NCI-H524 (cell line): ENCODE results near the gene UHRF2.
"Not testable (repeated sequence)": the region's sequence is repeated elsewhere in the genome, so short reads cannot be mapped to it uniquely, and the experiment has no call there.

Experiments
- DNase-seq, 2 experiments: peaks; one replicate each; lab custom pipeline; 2025; lab: John Stamatoyannopoulos, UW

Gene UHRF2

DNA sequence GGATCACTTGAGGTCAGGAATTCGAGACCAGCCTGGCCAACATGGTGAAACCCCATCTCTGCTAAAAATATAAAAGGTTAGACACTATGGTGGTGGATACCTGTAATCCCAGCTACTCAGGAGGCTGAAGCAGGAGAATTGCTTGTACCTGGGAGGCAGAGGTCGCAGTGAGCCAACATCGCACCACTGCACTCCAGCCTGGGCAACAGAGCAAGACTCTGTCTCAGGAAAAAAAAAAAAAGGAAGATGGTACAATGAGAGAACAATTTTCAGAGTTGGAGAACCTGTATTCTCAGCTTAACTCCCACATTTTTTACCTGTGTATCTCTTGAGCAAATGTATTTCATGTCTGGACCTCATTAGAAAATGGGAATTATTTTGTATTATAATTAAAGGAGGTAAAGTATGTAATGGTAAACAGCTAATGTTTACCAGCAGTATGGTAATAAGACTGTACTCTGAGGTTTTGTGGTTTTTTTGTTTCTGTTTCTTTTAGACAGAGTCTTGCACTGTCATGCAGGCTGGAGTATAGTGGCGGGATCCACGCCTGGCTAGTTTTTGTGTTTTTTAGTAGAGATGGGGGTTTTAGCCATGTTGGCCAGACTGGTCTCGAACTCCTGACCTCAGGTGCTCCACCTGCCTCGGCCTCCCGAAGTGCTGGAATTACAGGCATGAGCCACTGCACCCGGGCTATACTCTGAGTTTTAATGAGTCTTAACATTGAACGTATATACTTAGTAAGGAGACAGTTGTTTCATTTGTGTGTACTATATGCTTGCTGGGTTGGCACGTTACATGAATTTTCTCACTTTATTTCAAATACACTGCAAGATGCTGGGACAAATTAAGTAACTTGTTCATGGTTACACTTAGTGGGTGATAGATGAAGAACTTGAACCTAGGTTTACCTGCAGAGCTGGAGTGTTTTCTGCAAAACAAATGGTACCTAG is 16.2 kb downstream of the UHRF2 start:
- DNase-seq = no peak

DNA sequence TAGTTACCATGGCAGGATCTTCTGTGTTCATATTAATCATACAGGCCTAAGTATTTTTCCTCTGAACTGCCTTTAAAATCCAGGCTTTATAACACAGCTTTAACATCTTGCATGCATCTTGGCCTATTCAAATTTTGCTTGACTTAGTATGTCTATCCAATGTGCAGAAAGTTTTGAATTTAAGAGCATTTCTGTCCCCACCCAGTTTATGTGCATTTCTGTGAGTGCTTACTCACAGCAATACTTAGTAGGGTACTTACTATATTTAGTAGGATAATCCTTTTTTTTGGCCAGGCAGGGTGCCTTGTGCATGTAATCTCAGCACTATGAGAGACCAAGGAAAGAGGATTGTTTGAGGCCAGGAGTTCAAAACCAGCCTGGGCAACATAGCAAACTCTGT is 18.0 kb downstream of the UHRF2 start:
- no peak for DNase-seq

DNA sequence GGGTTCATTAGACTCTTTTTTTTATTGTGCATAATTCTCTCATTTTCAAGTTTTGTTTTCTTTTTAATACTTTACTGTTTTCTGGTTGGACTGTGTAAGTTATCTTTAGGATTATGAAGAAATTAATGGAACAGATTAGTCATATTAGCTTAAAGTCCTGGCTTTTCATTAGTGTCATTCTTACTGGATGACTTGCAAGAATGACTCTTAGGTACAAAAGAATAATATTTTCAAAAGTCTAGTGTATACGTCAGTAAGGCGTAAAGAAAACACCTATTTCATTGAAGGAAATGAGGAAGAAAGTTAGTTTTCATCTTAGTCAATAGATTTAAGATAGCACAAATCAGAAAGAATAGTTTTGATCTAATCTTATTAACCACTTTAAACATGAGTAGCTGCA is 20.4 kb downstream of the UHRF2 start:
- DNase-seq = no peak

DNA sequence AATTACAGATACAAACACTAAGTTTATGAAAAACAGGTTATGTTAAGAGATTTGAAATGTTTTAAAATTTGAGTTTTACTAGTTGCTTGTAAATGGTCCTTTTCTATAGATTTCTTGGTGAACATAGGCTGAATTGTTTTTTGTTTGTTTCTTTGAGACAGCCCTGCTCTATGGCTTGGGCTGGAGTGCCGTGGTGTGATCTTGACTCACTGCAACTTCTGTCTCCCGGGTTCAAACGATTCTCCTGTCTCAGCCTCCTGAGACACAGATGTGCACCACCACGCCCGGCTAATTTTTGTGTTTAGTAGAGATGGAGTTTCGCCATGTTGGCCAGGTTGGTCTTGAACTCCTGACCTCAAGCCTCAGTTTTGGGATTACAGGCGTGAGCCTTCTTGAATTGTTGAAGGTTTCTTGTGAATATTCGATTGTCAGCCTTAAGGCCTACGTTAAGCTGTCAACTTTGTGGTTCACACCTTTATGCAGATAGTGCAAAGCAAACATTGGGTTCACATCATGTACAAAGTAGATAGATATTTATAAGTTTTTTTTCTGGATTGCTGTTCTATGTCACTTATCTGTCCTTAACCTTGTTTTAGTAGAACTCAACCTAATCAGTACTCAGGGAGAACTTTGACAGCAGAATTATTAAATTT is 26.2 kb downstream of the UHRF2 start:
- DNase-seq = no peak

DNA sequence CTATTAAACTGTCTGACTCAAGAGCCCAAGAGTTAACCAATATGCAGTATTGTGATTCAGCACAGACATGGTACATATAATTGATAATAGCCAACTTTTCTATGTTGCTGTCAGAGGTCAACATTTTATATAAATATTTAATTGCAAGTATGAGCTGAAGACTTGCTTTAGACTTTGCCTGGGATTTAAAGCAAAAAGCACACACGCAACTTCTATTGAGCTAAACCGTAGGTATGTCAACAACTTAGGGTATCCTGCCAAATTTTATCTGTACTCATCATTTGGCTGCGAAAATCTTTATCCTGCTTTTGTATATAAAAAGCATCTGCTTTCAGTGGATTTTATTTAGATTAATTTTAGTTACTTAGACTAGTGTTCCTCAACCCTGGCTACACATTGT is 27.4 kb downstream of the UHRF2 start:
- DNase-seq = no peak

DNA sequence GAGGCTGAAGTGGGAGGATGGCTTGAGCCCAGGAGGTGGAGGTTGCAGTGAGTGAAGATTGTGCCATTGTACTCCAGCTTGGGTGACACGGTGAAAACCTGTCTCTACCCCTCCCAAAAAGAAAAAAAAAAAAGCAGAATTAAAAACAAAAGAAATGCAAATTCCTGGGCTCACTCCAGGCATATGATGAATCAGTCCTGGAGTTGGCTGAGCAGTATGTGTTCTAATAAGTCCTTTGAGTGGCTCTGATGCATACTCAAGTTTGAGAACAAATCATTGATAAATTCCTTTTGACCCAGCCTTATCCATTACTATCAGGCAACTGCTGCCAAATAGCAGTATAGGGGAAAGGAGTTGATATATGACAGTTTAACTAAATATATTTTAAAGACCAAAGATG is 28.3 kb downstream of the UHRF2 start:
- no peak for DNase-seq

DNA sequence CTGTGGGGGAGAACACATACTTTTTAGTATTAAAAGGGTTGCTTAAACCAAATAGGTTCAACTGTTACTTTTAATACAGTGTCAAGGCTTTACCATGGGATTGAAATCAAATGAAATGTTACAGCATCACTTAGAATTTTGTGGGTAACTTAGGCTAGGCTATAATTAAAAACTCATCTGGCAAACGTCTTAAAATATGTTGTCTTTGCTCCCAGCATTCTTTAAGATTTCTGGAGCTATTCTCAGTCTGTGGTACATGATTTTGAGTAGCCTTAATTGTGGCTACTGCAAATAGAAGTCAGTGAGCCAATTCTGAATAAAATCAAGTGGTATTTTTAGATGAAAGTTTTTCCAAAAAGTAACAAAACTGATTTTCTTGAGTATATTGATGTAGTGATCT is 30.7 kb downstream of the UHRF2 start:
- DNase-seq = no peak

DNA sequence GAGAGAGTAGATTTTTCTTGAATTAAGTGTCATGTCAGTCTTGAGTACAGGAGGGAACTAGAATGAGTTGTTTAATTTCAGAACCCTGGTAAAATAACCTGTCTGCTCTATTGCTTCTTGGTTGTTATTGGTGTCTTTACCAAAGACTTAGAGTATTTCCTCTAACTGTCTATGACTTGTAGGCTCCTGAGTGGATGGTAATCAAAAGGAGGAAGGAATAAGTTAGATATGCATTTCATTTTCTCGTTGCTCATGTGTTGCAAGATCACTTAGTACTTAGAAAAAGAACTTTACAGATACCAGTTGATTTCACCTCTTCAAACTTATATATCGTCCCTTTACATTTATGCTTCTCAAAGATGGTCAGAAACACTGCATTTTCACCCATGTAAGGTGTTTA is 31.1 kb downstream of the UHRF2 start:
- DNase-seq = no peak

DNA sequence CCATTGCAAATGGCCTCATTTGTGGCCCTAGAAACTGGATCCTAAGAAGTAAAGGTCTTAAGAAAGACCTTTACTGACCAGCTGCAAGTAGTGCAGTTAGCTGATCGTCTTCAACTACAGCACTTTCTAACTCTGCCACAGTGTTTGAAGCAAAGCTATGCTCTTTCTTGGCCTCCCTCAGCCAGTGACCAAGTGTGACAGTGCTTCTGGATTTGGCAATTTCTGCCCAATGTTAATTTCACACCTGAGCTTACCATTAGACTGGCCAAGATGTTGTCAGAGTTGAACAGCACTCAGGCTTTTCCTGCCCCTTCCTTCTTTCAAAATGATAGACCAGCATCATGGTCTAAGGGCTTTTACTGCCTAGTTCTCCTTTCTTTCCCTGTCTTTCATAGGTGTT is 36.1 kb downstream of the UHRF2 start:
- no peak for DNase-seq

DNA sequence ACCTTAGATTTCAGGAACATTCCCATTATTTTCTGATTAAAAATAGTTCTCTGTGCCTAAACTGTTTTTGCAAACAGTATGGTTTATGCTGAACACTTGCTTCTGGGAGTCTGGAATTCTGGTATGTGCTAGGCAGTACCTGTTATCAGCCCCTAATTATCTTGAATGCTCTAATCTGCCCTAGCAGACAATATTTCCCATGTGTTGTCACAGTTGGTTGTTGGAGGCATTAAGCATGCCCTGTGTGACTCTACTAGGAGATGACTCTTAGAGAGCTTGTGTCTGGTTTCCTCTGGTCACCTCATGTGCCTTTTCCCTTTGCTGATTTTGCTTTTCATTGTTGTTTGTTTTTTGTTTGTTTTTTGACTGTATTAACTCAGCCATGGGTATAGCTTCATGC is 36.6 kb downstream of the UHRF2 start:
- no peak for DNase-seq

DNA sequence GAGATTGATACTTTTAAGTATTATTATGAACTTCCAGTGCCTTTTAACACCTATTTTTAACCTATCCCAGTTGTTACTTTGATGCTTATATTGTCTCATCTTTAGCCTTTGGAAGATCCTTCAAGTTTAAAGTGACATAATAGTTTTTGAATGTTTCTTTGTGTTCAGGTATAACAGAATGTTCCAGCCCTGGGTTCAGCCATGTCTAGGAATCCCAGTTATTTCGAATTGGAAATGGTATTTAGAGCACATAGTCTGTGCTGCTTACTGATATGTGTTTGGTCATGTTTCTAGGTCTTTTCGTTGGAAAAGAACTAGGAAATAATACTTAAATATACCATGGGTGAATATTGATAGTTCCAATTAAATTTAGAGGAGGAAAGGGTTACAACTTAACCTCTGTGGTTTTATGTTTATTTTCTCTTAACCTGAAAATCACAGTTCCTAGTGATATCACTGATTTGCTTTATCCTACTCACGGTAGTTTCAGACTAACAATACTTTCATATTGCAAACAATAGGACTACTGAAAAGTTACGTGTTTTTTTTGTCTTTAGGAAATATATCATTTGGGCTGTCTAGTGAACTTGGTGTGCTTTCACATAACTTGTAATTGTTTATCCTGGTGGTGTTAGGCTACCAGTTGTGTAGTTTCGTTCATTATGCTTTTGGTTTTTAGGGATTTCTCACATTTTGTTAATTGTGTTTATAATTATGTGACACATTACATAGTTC is 37.8 kb downstream of the UHRF2 start:
- no peak for DNase-seq

DNA sequence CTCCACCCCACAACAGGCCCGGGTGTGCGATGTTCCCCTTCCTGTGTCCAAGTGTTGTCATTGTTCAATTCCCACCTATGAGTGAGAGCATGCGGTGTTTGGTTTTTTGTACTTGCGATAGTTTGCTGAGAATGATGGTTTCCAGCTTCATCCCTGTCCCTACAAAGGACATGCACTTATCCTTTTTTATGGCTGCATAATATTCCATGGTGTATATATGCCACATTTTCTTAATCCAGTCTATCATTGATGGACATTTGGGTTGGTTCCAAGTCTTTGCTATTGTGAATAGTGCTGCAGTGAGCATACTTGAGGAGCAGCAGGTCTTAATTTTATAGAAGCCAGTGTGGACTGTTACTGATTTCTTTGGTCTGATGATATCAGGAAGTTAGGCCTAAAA is 42.3 kb downstream of the UHRF2 start:
- not testable (repeated sequence) for DNase-seq

DNA sequence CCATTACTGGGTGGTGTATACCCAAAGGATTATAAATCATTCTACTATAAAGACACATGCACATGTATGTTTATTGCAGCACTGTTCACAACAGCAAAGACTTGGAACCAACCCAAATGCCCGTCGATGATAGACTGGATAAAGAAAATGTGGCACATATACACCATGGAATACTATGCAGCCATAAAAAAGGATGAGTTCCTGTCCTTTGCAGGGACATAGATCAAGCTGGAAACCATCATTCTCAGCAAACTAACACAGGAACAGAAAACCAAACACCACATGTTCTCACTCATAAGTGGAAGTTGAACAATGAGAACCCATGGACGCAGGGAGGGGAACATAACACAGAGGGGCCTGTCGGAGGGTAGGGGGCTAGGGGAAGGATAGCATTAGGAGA is 45.7 kb downstream of the UHRF2 start:
- DNase-seq = not testable (repeated sequence)

DNA sequence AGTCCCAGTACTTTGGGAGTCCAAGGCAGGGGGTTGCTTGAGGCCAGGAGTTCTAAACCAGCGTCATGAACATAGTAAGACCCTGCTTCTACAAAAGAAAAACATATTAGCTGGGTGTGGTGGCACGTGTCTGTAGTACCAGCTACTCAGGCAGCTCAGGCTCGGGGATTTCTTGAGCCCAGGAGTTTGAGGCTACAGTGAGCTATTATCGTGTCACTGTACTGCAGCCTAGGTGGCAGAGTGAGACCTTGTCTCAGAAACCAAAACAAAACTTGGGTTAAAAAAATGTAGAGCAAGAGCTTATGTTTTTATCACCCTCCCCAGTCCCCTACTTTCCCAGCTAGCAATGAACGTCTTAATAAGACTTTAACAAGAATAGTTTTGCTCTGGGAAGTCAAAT is 46.7 kb downstream of the UHRF2 start:
- no peak for DNase-seq

DNA sequence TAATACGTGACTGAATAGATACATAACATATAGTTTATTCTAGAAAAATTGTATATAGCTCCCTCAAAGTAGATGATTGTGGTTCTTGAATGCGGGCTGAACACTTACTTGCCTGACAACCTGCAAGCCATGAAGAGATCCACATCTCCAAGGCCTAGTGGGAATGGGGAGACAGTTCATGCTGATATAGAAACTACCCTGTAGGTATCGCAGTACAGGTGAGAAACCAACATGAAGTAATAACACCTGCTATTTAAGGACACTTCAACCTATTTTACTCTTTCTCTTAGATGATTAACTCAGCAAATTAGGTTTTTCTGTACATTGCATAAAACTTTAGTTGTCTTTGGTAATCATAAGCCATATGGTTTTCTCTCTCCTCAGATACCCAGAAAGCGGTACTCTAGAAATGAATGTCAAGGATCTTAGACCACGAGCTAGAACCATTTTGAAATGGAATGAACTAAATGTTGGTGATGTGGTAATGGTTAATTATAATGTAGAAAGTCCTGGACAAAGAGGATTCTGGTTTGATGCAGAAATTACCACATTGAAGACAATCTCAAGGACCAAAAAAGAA is 47.3 kb downstream of the UHRF2 start:
- DNase-seq = no peak

DNA sequence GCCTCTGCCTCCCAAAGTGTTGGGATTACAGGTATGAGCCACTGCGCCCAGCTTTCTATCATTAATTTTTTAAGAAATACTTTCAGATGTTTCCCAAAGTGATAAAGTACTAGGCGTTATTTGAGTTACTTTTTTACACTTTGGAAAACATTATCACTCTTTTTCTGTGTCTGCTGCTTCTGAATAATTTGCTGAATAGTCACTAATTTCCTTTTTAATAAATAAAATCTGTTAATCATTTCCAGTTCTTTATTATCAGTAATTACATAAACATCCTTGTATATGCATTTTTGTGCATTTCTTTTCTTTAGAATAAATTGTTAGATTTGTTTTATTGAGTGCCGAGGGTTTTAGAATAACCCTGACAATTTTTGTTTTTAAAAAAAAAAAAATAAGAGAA is 48.6 kb downstream of the UHRF2 start:
- no peak for DNase-seq

DNA sequence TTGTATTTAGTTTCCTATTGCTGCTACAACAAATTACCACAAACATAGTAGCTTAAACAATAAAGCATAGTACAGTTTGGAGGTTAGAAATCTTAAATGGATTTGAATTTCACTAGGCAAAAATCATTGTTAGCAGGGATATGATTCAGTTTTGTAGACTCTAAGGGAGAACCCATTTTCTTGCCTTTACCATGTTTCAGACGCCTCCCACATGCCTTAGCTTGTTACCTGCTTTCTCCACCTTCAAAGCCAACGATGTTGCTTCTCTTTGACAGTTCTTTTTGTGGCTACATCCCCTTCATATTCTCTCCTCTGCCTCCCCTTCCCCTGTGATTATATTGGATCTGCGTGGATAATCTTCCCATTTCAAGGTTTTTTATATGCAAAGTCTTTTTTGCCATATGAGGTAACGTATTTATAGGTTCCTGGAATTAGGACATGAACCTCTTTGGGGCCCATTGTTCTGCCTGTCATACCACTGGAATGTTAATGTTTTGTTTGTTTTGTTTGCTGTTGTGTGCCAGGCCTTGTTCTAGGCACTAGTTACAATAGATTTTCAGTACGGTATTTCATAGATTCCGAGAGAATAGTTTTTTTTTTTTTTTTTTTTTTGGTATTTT is 54.1 kb downstream of the UHRF2 start:
- no peak for DNase-seq

DNA sequence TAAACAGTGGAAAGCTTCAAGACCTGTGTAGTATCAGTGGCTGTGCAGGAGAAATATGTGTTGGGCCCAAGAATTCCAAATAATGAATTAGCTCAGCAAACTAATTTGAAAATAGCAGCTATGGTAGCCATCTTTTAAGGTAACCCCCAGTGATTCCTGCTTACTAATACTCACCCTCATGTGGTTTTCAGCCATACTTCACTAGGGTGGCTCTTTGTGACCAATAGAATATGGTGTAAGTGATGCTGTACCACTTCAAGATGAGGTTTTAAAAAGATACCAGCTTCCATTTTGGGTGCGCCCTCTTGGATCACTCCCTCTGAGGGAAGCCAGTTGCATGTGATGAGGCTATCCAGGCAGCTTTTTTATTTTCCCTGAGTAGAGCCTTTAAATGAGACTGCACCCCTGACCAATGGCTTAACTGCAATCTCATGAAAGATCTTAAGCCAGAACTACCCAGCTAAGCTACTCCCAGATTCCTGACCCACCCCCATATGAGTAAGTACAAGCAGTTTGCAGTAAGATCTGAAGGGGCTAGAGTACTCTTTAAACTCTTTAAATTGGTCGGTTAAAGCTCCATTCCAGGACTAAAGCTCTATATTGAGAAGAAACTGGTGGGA is 58.3 kb downstream of the UHRF2 start:
- no peak for DNase-seq

DNA sequence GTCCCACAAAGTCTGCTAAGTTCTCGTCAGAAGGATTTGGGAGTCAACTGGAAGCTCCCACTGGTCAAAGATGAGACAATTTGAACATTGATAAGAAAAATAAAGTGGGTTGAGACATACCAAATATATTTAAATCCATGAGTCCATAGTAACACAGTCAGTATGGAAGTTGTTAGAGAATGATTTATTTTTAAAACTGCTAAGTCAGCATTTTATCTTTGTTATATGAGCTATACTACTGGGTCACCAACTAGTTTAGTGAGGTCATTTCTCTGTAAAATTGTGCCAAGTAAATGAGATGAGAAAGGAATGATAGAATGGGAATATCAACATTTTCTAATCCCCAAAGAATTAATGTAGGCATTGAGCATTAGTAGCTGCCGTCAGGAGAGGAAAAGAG is 60.2 kb downstream of the UHRF2 start:
- DNase-seq = no peak

DNA sequence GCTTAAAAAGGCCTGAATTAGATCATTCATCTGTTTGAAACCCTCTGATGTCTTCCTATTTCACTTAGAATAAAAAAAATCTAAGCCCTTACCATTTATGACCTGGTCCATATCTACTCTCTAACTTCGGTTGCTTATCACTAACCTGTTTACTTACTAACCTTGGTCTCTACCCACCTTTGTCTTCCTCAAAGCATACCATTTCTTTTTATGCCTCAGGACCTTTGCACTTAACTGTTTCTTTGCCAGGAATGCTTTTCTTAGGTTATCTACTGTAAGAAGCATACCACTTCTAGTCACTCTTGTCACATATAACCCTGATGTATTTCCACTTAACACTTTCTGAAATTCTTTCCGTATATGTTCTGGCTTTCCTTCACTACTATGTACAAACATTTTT is 67.0 kb downstream of the UHRF2 start:
- DNase-seq = no peak

DNA sequence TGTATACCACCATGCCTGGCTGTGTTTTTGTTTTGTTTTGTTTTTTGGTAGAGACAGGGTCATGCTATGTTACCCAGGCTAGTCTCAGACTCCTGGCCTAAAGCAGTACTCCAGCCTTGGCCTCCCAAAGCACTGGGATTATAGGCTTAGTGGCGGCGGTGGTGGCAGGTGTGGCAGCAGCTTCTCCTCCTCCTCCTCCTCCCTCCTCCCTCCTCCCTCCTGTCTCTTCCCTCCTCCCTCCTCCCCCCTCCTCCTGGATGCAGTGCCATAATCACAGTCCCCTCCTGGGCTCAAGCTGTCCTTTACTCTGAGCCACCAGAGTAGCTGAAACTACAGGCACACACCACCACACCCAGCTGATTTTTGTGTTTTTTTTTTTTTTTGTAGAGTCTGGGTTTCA is 71.2 kb downstream of the UHRF2 start:
- no peak for DNase-seq

DNA sequence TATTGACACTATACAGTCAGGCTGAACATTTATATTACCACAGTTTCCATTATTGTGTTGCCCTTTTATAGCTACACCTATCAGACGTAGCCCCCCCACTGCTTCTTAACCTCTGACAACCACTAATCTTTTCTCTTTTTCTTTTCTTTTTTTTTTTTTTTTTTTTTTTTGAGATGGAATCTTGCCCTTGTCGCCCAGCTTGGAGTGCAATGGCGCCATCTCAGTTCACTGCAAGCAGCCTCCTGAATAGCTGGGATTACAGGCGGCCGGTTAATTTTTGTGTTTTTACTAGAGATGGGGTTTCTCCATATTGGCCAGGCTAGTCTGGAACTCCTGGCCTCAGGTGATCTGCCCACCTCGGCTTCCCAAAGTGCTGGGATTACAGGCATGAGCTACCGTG is 75.4 kb downstream of the UHRF2 start:
- no peak for DNase-seq
